ENCODE results near the gene DYRK1A.
A peak's percentile ranks its signal among the peaks of the same experiment; 100 is the strongest.

DYRK1A gene

DNA sequence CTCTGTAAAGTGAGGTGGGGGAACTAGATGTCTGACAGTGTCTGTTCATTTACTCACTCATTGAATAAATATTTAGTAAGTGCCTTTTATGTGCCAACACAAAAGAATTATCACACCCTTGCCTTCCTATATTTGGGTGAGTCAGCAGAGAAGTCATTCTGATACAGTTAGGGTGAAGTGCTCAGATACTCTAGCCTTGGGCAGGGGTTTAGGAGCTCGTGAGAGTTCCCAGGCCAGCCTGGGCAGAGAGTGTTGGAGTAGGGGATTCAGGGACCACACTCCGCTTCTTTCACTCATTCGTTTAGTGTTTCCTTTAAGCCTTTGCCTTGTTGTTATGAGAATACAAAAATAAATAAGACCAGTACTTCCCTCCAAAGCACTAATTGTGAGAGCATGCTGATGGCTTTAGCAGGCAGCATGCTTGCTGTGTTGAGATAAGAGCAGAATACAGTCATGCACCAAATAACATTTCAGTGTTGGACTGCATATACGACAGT lies 83.9 kb downstream of the DYRK1A start:
- DNase-seq (ENCODE audit: low read depth) = no peak

DNA sequence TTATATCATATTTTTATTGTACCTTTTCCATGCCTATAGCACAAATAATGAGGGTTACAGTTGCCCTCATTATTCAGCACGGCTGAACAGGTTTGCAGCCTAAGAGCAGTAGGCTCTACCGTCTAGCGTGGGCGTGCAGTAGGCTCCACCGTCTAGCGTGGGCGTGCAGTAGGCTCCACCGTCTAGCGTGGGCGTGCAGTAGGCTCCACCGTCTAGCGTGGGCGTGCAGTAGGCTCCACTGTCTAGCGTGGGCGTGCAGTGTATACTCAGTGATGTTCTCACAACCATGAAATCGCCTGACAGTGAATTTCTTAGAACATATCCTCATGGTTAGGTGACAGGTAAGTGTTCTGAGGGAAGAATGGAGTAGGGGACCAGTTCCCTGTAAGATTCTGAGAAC lies 84.9 kb downstream of the DYRK1A start:
- no peak for DNase-seq (ENCODE audit: low read depth)

DNA sequence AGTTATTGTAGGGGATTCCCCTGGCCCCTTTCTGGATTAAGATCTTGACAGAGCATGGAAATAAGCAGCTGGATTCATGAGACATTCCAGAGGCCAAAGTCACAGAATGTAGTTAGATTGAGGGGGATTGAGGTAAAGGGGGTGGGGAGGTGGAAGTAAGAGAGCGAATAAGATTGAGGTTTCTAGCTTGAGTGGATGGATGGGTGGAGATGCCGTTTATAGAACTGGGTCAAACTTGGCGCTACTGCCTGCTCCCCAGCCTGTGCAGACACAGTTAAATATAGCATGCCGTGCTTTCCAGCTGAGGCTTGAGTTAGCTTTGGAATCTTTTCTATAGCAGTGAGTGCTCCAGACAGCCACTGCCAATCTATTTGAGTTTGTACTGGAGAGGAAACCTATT lies 85.7 kb downstream of the DYRK1A start:
- peak; percentile 73 for DNase-seq (ENCODE audit: low read depth)

DNA sequence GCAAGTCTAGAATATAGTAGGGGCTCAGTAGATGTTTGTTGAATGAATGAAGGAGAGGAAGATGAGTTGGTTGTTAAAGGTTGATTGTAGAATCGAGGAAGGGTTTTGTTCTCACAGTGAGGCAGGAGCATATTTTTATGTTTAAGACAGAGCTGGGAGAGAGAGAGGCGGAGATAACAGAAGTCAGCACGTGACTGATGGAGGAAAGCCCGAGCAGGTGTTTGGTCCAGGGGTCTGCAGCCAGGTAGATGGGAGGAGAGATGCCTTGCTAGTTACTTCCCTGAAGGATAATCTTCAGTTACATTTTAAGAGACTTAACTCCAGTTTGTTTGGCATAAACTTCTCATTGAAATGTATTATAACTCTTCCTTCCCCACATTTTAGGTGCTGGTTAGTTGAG lies 86.8 kb downstream of the DYRK1A start:
- DNase-seq (ENCODE audit: low read depth) = no peak

DNA sequence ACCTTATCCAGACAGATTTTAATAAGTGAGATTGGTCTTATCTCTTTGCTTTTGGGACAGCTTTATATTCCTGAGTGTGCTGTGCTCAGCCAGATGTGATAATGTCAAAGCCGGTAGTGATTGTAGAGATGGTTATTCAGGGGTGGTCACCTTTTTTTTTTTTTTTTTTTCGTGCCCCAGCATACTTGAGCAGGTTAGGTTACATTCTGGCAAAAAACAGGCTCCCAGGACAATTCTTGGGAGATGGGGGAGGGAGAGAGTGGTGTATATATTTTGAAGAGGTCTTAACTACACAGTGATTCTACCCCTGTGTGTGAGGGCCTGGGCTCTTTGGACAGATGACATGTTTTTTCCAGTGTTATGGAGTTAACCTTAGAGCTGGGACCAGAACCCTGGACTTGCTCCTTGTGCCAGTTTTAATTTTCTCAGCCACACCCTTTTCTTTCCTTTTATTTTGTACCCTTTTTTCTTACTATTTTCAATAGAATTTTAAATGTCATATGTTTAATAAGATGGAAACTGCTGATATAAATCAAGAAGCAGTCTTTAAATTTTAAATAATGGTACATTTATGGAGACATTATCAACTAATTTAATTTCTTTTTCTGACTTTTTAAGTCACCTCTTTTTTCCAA lies 88.4 kb downstream of the DYRK1A start:
- no peak for DNase-seq (ENCODE audit: low read depth)

DNA sequence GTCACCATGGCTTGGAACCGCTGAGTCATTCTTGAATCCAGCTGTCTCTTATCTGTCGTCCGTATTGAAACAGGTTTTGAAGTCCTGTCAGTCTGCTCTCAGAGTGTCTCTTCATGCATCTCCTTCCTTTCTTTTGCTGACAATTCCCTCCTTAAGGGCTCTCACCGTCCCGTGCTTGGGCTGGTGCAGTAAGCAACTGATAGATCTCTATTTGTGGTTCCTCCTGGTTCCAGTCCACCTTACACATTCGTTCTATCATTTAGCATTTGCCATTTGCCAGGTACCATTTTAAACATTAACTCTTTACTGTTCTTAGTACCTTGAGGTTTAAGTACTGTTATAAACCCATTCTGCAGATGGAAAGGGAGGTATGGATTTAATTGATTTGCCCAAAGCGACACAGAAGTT lies 88.9 kb downstream of the DYRK1A start:
- no peak for DNase-seq (ENCODE audit: low read depth)

DNA sequence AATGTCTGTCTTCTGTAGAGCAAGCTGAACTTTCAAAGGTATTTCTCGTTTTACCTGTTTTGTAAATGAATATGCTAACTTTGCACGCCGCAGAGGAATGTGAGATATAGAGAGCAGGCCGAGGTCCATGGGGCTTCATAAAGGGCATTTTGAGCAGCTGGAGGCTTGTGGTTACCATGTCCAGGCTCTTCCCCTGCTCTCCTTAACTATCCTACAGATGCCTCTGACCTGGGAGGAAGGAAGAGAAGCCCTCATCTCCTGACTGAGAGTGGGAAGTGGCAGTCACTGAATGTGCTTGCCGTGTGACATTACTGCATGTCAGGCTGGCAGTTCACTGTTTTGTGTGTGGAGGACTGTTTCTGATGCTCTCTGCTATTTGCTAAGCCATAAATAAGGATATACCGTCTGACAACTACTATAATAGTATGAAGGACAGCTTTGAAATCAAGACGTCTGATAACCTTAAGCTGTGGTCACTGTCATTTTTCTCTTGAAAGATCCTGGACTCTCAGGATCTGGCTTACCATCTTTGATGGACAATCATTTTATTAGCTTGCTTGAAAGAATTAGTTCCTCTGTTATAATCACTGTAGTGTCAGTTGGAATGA lies 92.2 kb downstream of the DYRK1A start:
- DNase-seq (ENCODE audit: low read depth) = no peak

DNA sequence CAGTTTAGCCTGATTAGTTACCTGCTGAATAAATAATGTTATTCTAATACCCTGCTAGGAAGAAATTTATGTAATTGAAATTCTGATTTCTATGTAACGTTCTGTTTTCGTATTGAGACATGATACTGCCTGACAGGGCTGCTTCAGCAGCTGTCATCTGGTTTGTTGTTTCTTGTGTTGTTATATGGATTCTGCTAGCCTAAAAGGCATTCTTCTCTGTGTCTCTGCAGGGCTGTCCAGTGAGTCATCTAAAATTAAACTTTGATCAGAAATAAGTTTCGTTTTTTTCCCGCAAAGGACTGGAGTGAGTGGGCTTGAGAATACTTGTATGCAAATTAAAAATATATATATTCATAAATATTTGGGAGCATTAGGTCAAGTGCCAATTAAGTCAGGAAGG lies 93.0 kb downstream of the DYRK1A start:
- no peak for DNase-seq (ENCODE audit: low read depth)

DNA sequence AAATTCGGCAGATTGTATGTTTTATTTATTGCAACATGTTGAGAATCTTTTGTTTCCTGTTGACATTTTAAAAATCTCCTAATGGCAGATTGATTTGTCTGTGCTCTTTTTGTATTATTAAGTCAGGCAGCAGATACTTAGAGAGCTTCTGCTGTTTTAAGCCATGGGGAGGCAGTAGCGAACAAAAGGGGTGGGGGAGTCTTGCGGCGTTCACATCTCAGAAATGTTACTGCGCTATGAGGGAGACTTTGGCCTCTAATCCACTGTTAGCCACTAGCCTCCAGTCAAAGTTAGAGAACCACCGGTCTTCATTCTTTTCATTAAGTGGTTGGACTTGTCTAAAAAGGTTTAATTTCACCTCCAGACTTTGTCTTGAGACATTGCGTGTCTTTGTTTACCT lies 93.6 kb downstream of the DYRK1A start:
- no peak for DNase-seq (ENCODE audit: low read depth)

DNA sequence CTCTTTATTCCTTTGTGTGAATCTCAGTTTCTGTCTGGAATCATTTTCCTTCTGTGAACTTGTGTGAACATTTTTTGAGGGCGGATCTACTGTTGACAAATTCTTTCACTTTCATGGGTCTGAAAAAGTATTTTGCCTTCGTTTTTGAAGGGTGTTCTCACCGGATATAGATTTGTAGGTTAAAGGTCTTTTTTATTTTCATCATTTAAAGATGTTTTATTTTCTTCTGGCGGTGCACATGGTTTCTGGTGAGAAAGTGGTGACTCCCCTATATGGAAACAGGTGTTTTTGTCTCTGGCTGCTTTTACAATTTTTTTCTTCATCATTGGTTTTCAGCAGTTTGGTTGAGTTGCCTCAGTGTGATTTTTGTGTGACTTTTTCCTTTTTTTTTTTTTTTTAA lies 94.9 kb downstream of the DYRK1A start:
- DNase-seq (ENCODE audit: low read depth) = no peak

DNA sequence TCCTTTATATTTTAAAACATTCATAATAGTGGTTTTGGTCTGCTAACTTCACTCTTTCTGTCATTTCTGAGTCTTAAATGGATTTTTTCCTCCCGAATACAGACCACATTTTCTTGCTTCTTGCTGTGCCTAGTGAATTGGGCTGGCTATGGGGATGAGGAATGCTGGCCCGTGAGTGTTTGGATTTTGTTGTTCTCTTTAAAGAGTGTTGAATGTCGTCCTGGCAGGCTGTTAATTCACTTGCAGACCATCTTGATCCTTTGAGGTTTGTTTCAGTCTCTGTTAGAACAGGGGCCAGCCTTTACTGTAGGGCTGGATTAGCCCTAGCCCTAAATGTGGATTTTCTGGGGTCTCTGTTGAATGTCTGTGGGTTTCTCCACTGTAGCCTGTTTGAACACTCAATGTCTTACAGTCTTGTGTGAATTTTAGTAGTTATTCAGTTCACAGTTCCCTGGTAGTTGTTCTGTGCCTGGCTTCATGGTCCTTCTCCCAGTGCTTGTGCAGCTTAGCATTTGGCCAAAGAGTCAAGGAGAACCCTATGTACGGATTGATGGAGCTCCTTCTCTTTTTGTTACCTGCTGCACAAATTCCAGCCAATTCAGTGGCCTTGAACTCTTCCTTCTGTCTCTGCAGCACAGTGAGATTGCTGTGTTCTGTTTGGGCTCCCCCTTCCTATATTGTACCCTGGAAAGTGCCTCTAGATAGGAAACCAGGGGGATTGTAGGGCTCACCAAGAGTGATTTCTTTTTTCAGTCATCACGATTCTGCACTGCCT lies 95.7 kb downstream of the DYRK1A start:
- DNase-seq (ENCODE audit: low read depth) = no peak

DNA sequence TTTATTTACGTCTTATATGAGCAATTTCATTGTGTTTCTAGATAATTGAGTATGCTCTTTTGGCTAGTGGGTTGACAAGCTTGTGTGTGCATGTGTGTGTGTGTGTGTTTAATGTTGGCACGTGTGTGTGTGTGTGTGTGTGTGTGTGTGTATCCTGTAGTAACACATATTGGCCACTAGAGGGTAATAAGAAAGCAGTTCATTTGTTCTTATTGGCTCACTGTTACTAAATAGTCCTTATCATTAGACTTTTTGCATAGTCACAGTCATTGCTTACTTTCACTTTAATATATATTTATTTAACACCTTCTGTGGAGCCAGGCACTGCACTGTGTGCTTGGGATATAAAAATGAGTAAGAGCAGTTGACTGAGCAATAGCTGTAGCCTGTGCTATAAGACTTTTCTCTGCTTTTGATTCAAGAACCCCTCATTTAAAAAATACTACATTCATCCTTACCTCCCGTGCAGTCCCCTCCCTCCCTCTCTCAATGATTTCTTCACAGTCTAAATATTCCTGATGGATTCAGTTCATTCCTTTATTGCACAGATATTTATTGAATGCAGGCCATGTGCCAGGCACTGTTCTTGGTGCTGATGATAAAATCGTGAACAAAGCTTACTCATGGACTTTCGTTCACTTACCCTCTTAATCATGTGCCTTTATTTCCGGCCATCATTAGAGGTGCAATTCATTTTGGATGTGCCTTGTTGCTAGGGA lies 96.7 kb downstream of the DYRK1A start:
- DNase-seq (ENCODE audit: low read depth) = peak; percentile 21

DNA sequence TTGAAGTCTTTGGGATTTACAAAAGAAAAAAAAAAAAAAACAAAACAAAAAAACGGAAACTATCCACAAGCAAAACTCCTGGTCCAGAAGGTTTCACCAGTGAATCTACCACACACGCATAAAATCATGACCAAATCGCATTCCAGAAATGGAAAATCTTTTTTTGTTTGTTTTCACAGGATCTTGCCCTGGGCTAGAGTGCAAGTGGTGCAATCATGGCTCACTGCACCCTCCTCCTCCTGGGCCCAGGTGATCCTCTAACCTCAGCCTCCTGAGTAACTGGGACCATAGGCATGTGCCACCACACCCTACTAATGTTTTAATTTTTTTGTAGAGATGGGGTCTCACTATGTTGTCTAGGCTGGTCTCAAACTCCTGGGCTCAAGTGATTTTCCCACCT lies 100.5 kb downstream of the DYRK1A start:
- DNase-seq (ENCODE audit: low read depth) = no peak

DNA sequence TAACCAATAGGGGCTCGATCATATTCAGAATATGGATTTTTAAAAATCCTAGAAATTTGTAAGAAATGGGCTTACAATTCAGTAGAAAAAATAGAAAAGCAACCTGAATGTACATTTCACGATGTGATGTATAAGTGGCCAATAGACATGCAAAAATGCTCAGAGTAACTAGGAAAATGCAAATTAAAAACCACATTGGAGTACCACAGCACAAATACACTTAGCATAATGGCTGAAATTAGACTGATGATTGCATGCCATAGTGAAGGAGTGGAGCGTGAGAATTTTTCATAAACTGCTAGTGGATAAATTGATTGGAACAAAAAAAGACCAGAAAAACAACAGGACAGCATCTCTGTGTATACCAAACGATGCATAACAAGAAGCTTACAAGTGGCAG lies 102.3 kb downstream of the DYRK1A start:
- DNase-seq (ENCODE audit: low read depth) = no peak

DNA sequence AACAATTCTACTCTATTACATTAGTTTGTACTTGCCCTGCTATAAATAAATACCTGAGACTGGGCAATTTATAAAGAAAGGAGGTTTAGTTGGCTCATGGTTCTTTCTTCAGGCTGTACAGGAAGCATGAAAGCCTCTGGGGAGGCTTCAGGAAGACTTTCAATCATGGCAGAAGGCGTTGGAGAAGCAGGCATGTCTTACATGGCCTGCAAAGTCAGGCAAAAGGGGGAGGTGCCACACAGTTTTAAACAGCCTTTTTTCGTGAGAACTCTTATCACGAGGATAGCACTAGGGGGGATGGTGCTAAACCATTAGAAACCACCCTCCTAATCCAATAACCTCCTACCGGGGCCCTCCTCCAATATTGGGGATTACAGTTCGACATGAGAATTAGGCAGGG lies 102.9 kb downstream of the DYRK1A start:
- no peak for DNase-seq (ENCODE audit: low read depth)

DNA sequence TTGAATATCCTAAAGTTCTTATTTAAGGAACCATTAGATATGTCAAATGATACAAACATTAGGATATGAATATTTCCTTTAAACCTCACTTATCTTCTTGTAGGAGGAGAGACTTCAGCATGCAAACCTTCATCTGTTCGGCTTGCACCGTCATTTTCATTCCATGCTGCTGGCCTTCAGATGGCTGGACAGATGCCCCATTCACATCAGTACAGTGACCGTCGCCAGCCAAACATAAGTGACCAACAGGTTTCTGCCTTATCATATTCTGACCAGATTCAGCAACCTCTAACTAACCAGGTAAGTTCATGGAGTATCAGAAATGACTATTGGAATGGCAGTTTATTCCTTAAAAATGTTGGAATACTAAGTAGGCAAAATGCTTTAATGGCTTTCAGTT lies 106.0 kb downstream of the DYRK1A start:
- DNase-seq (ENCODE audit: low read depth) = no peak

DNA sequence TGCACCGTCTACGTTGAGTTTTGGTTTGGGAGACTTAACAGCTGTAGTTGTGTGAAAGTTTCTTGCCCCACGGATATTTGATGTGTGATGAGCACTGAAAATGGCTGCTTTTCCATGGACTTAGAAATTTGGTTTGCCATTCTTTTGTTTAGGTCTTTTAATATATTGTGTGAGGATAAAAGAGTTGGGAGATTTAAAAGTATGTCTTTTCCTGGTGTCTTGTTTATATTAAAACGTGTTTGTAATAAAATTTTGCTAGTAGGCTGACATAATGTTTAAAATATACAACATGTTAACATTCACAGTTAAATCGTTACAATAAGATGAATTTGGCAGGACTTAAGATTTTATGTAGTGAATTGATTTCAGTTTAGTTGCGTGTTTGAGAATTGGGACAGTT lies 106.9 kb downstream of the DYRK1A start:
- DNase-seq (ENCODE audit: low read depth) = no peak

DNA sequence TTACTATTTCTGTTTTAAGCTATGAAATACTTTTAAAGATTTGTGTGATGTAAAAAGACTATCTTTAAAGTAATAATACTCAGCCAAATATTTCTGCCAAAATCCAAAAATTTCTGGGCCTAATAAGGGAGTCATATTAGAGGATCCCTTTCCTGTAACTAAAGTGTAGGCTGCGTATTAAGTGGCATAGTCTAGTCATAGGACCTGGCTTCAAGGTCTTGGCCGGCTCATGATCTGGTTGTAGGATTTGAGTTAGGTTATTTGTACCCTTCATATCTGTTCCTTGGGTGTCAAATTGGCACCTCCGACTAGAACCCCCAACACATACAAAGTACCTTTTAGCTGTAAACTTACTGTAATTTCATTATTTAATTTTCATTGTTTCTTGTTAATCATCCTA lies 107.8 kb downstream of the DYRK1A start:
- no peak for DNase-seq (ENCODE audit: low read depth)

DNA sequence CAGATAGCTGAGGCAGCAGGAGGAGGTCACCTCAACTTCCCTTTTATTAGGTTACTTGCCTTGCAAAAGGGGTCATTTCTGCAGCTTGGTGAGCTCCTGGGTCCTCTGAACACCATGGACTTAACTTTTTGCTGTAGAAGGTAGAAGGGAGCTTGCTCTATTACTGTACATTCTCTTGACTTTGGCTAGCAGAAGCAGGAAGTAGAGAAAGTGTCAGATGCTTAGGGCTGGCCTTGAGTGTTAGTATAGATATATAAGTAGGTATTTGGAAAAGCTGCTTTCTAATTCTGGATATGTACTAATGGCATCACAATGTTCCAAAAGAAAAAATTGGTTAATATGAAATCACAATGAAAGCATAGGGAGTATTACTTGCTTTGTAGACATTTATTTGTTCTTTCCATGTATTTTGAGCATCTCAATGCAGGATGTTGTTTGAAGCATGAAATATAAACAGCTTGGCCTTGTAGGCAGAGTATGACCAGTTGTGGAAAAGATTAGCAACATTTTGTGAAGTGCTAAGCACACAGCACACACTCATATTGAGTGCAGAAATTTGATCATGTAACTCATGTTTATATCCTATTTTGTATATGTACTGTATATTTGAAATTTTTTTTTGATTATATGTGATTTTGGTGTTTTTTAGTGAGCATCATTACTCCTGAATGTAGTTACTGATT lies 108.8 kb downstream of the DYRK1A start:
- no peak for DNase-seq (ENCODE audit: low read depth)

DNA sequence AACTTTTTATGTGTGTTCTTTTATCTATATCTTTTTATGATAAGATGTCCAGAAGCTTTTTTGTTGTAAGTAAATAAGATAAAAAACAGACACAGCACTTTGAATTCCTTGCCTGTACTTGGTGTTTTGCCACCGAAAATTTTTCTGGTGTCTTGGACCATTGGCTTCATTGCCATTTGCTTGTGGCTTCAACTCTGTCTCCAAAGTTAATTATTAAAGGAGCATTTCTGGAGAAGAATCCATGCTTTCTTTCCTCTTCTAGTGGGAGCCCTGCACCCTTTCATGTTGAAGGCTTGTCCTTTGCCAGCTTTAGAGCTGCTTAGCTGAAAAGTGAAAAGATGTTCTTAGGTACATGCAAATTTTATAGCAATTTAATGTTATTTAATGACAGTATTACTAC lies 112.2 kb downstream of the DYRK1A start:
- no peak for DNase-seq (ENCODE audit: low read depth)

DNA sequence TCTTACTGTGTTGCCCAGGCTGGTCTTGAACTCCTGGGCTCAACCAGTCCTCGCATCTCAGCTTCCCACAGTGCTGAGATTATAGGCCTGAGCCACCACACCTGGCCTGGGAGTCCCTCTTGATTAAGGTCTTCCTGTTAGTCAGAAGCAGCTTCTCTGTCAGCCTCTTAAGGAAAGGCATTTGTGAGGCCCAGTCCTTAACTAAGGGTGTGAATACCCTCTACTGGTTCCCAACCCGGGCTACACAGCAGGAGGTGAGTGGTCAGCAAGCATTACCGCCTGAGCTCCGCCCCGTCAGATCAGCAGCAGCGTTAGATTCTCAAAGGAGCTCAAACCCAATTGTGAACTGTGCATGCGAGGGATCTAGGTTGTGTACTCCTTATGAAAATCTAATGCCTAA lies 117.2 kb downstream of the DYRK1A start:
- DNase-seq (ENCODE audit: low read depth) = no peak

Data from GM04503 (cell line).